Stimulated activated CD8-positive, alpha-beta memory T cell treated with anti-CD3 and anti-CD28 coated beads, Interleukin-7, amount 100 ng/mL, for 1 hour (primary cell): ENCODE data around the gene RASGRP3.
"Not testable (repeated sequence)": the region's sequence is repeated elsewhere in the genome, so short reads cannot be mapped to it uniquely, and the experiment has no call there.

Source experiments
- DNase-seq, 2 donors: peaks; one replicate each; pipeline ENCODE4 v3.0.0-alpha.2; 2020; ENCODE audit warnings: low read depth in 2 of 2

The RASGRP3 gene, protein sequence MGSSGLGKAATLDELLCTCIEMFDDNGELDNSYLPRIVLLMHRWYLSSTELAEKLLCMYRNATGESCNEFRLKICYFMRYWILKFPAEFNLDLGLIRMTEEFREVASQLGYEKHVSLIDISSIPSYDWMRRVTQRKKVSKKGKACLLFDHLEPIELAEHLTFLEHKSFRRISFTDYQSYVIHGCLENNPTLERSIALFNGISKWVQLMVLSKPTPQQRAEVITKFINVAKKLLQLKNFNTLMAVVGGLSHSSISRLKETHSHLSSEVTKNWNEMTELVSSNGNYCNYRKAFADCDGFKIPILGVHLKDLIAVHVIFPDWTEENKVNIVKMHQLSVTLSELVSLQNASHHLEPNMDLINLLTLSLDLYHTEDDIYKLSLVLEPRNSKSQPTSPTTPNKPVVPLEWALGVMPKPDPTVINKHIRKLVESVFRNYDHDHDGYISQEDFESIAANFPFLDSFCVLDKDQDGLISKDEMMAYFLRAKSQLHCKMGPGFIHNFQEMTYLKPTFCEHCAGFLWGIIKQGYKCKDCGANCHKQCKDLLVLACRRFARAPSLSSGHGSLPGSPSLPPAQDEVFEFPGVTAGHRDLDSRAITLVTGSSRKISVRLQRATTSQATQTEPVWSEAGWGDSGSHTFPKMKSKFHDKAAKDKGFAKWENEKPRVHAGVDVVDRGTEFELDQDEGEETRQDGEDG

DNA sequence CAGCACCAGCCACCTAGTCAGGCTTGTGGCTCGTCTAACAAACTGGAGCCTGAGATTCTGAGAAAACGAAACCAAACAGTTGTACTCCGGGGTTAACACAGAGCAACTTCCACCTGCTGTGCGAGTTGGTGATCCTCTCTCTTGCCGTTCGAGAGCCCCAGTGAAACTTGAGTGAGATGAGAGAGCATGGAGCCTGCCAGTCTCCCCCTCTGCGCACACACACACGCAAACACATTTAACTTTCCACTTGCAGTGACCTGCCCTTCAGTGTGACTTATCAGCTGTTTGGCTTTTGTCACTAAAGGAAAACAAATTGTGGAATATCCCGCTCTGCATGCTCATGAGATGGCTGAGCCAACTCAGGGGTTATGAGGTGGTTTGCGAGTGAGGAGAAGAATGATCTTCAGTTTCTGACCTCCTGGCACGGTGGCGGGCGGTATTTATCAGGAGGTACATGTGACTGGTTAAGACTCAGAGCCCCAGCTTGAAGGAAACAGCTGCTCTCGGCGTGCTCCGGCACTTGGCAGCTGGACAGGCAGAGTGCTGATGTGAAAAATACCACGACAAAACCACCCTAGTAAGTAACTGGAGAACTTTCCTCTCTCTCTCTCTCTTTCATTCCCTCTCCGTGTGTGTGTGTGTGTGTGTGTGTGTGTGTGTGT is at the start of gene RASGRP3:
TSS of gene RASGRP3 (plus strand) at position 519 of the 662 bp plus-strand sequence. CDS start 38,488 bp downstream, outside the sequence.
- peak; percentile 16 to 25 for DNase-seq

DNA sequence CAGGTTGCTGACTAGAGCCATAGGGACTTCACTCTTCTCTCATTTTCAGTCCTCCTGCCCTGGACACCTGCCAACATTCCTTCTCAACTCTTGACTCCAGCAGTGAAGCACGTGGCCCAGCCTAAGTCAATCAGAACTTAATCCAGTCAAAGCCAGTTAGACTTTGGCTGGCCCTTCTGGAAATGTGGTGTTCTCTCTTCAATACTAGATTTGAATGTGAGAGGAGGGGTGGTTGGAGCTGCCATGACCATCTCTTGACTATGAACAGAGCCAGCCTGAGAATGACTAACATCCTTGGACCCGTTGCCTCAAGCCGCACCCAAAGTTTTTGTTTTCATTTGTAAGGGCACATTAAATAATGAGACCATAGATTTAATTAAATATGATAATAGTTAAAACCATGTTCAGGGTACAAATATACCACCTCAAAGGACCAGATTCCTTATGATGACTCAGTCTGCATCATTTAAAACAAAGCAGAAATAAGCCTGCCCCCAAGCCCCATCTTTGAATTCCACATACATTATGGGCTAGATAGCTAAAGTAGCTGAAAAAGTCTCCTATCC is 49.7 kb upstream of the RASGRP3 start:
- no peak for DNase-seq

DNA sequence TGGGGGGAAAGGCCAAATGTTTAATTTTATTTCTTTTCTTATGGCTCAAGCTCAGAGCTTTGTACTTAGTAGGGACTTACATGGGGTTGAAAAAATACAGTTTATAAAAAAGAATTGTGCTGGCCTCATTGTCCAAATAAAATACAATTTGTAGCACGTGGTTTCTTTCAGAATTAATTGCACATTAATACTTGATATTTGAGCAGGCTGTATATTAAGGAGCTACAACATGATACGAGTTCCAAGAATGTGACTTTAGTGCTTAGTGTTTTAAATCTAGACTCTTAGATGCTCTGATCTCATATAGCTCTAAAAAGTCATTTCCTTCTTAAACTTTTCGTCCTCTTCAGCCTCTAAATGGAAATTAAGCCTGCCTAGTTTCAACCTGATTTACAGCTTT is 46.4 kb upstream of the RASGRP3 start:
- no peak for DNase-seq

DNA sequence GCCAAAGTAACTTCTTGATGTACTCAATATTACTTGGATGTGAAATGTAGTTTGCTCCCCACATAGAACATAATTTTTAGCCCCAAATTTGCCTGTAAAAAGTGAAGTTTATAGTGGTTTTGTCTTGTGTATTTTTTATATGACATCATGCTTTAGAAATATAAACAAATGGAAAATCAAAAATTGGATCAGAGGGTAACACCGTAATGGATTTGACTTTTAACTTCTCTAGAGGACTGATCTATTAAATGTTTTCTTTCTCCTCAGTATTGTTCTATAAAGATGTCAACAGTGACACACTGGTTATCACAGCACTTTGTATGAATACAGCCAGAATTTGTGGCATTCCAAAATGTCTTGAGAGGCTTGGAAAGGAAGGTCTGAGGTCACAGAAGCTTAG is 45.6 kb upstream of the RASGRP3 start:
- no peak for DNase-seq

DNA sequence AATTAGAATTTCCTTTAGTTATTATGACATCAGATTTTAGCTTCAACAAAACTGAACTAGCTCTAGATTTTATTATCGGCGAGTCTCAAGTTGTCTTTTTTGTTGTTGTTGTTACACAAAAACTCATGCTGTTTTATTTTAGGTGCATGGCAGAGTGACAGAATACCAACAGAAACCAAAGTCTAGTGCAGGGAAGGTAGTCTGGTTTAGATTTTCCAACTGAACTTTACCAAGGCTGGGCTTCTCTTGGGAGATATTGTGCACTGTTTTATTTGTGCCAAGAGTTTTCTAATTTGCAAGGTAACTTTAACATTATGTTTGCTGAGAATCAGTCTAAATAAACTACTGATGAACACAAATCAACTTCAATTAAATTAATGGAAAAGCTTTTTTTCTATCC is 43.6 kb upstream of the RASGRP3 start:
- no peak for DNase-seq

DNA sequence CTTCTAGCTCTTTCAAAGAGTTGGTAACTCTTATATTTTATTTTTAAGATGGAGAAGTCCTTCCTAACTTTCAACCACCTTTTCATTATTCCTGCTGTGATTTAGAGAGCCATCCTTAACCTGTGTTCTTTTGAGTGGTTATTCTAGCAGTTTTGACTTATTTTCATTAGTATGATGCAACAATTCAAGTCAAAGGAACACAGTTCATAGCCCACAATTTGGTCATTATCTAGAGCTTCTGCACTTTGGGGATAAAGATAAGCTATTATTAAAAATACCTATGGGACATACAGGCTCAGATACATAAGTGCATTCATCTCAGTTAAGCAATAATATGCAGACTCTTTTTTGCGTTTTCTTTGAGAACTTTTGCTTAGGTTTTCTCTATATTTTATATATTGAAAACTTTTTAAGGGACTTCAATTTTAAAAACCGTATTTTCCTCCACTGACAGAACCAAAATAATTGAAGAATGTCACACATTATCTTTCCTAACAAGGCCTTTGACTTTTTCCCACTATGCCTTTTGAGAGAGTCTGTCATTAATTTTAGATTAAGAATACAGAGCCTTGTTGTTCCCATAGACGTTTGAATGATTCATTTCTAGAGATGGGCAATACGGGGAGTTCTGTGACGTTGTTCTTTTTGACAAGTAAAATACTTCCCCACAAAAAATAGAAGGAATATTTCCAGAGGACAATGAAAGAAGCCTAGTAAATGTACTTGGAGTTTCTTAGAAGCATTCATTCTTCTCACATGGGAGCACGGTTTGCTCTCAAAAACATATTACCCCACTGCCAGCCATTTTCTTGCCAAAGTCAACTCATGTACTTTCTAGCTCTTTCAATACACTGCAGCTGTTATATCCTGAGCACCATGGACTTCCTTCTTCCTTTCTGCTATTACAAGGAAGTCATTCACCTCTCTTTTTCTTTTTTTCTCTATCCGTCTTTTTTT is 42.9 kb upstream of the RASGRP3 start:
- DNase-seq: no peak

DNA sequence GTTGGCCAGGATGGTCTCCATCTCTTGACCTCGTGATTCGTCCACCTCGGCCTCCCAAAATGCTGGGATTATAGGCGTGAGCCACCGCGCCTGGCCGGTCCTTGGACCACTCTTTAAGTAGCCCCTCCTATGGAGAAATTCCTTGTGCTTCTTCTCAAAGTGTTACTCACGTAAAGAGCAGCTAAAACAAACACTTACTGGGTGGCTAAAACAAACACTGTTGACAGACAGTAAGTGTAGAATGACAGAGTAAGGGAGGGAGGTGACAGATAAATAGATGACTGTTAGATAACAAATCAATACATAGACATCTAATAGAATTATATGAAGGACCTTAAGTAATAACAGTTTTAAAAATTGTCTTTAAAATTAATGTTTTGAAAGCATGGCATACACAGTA is 40.9 kb upstream of the RASGRP3 start:
- DNase-seq: no peak

DNA sequence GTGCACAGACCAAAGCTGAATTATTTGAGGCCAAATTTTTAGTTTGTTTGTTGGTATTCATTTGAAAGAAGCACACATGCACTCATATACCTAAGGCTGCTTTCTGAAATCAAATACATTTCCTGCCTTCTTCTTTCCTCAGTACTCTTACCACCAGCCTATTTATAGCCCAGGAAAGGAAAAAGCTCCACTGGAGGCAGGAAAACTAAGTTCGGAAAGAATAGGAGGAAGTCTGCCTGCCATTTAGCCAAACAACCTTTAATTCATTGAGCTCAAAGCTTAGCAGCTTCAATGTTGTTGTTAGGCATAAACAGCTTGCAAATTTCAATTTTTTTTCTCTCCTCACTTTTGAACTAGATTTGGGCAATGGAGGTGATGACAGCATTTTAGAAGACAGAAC is 40.4 kb upstream of the RASGRP3 start:
- DNase-seq: no peak

DNA sequence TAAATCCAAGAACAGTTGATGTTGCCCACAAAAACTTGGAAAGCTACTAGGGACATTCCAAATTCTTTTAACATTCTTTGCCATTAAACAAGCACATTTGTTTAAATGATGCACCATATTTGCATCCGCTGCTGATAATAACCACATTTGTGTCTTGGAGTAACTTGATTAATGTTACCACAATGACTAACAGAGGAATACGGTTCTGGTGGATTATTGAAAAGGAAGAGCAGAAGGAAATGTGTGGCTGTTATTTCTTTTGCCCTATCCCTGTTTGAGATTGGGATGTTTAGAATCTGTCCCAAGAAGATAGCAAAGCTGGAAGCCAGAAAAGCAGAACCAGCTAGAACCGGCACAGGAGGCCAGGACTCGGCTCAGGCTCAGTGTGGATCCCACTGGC is 39.2 kb upstream of the RASGRP3 start:
- DNase-seq: no peak

DNA sequence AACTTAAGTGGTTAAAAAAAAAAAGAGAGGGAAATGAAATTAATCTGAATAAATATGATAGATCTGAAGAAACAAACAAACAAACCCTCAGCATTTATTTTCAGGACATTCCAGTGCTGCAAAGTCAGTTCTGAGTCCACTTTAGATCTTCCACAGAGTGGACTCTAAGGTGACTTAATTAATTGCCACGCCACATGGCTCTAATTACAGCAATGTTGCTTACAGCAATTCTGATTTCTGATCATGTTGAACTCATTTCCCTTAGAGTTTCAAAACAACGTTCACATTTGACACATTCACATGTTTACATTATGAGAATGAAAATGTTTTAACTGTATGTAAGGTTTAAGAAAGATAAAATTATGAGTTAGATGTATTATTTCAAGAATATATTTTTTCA is 38.6 kb upstream of the RASGRP3 start:
- no peak for DNase-seq

DNA sequence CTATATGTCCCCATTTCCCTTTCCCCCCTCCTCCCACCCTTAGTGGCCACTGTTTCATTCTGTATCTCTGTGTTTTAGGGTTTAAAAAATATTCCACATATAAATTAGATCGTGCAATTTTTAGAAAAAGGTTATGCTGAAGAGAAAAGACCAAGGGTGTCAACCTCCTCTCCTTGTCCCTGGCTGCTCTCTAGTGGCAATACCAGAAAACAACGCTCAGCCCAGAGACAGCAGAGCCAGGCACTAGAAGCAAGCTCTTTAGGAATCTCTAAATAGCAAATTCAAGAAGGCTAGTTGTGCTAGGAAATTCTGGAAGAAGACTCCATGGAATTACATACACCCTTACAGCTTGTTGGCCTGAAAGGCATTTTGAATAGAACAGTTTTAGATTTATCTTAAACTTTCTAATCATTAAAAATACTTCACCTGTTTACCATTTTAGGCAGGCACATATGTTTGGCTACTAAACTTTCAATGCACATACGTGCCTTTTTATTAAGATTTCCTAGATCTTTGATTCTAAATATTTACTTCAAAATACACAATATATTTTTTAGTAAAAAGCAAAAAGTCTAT is 35.1 kb upstream of the RASGRP3 start:
- DNase-seq: peak in 1 of 2 donors; percentile 2

DNA sequence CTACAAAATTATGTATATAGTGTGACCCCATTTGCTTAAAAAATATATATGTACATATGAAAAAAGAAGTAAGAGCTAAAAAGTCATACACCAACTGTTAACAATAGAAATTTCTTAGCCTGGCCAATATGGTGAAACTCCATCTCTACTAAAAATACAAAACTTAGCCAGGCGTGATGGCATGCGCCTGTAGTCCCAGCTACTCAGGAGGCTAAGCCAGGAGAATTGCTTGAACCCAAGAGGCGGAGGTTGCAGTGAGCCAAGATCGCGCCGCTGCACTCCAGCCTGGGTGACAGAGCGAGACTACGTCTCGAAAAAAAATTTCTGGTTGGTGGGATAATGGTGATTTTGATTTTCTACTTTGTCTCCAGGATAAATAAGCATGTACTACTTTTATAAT is 34.4 kb upstream of the RASGRP3 start:
- not testable (repeated sequence) for DNase-seq

DNA sequence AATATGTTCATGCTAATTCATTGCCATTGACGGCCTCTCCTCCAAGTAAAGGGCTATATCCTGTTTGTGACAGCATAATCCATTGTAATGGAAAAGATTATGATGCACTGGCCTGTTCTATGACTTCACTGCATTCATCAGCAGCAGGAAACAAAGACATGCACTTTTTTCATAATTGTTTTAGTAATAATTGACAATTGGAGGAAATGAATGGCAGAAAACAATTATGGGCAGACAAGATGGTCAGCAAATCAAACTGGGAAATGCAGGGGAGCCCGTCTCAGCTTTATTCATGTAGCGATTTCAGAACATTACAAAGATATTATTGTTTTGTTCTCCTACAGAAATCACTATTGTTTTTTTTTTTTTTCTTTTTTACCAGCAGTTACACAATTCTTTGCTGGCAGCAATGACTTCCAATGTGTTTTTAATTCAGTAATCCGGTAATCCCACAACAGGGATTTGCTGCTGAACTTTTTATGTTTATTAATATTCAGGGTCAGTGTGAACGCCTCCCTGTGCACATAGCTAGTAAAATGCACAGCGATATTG is 33.8 kb upstream of the RASGRP3 start:
- DNase-seq: no peak

DNA sequence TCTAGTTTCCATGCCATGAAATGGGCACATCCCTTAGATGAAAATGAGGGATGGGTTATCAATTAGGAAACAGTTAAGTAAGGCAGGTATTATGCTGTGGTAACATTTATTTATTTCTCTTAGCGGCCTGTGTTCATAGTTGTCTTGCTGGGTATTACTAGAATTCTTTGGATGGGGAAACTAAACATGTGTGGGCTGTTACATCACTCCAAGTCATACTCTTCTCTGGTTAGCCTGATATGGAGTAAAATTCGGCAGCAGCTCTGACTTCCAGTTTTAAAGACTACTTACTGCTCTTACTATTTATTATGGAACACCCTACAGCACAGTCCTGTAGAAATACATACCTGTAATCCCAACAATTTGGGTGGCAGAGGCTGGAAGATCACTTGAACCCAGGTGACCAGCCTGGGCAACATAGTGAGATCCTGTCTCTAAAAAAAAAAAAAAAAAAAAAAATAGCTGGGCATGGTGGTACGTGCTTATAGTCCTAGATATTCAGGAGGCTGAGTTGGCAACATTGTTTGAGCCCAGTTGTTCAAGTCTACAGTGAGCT is 33.1 kb upstream of the RASGRP3 start:
- no peak for DNase-seq

DNA sequence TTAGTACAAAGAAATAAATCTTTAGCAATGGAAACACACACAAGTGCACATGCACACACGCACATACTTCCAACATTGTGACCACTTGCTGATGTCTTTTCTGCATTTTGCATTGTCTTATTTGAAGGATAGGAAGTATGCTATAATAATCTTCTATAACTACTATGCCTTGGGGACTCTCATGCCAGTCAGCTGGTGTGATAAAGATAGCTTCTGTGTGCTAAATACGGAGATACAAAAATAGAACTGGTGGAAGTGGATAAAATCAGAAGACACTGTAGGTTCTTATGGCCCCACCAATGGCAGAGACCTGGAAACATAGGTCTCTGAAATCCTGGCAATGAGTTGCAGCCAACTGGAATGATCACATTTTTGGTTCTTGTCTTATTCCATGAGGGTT is 31.5 kb upstream of the RASGRP3 start:
- DNase-seq: no peak

DNA sequence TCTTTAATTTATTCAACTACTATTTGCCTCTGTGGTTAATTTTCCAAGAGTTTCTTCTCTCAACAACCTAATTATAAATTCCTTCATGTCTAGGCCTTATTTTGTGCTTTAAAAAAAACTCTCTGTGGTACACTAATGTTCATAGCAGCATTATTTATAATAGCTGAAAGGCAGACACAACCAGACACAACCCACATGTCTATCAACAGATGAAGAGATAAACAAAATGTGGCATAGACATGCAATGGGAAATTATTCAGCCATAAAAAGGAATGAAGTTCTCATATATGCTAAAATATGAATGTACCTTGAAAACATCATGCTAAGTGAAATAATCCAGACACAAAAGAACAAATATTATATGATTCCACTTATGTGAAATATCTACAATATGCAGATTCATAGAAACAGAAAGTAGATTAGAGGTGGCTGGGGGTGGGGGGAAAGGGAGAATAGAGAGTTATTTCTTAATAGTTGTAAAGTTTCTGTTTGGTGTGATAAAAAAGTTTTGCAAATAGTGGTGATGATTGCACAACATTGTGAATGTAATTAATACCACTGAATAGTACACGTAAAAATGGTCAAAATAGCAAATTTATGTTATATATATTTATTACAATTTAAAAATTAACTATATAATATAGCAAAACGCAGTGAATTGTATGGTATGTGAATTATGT is 28.1 kb upstream of the RASGRP3 start:
- no peak for DNase-seq

DNA sequence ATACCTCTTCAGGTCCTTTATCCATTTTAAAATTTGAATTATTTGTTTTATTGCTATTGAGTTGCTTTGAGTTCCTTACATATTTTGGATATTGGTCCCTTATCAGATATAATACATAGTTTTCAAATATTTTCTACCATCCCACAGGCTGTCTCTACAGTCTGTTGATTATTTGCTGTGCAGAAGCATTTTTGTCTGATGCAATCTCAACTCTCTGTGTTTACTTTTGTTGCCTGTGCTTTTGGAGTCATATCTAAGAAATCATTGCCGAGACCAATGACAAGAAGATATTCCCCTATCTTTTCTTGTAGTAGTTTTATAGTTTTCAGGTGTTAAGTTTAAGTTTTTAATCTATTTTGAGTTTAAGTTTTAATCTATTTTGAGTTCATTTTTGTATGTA is 25.2 kb upstream of the RASGRP3 start:
- DNase-seq: no peak

DNA sequence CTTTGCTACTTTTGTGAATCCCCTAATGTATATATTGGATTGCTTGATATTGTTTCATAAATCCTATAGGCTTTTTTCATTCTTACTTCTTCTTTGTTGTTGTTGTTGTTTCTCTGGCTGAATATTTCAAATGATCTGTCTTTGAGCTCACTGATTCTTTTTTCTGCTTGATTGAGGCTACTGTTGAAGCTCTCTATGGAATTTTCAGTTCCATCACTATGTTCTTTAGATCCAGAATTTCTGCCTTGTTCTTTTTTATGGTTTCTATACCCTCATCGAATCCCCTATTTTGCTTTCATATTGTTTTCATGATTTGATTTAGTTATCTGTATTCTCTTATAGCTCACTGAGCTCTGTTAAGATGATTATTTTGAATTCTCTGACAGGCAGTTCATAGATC is 24.6 kb upstream of the RASGRP3 start:
- no peak for DNase-seq

DNA sequence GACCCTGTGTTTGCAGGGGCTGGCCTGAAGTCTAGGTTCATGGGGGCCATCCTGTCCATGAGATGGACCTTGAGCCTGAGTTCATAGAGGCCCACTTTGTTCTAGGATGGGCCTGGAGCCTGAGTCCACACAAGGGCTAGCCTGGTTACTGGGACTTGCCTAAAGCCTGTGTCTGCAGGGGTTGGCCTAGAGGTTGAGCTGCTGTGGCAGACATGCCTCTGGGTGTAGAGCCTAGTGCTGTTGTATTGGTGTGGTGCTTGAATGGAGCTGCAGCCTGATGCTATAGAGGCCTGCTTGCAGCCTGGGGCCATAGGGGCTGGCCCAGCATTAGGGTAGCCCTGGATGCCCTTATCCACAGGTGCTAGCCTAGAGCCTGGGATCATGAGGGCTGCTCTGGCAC is 23.9 kb upstream of the RASGRP3 start:
- no peak for DNase-seq
